HG03439 (cell line): ENCODE measurements around the gene CASKIN1.

ENCODE experiments used
- ATAC-seq: cut with Tn5 transposase; IDR thresholded peaks from one replicate; pipeline ENCODE4 v1.9.1; 2021; ENCODE audit warnings: mild to moderate bottlenecking, moderate library complexity; ENCODE audit not compliant: unreplicated experiment

Gene CASKIN1

GRCh38 chr16:2197765-2198164 is 1.4 kb upstream of the CASKIN1 start:
- ATAC-seq, result no peak

- ATAC-seq, result no peak
Observed at GRCh38 chr16:2196981-2197511, 641 bp upstream of the CASKIN1 start.

DNA sequence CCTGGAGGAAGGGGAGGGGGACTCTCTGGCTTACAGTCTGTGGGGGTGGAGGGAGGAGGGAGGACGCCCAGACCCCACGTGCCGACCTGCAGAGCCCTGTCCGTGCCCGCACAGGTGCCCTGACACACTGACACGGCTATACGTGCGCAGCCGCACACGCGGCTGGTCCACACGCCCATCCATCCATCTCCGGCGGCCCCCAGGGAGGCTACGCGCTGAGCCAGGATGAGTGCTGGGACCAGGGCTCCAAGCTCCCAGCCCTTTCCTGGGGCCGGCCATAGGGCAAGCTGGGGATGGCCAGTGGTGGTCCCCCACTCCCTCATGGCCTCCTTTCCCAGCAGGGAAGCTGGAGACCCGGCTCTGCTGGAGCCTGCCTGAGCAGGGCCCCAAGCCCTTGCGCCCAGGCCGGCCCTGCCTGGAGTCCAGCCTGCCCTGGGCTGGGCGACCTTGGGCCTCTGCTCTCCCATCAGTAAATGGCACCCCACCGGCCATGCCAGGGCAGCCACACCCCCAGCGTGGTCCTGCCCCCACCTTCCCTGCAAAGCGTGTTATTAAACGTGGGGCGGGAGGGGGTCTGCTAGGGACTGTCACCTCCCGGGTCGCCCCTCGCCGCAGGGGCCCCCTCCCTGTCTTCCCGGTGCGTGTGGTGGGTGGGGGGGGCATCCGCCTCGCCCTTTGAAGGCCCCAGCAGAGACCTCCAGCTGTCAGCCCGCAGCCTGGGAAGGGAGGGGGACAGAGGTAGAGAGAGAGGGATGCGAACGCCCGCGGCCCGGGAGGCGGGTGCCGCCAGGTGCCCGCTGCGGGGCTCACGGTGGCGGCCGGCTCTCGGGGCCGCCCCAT is 863 bp downstream of the CASKIN1 start:
- no peak for ATAC-seq

- ATAC-seq, result no peak
Observed at GRCh38 chr16:2194852-2195321, 1.5 kb downstream of the CASKIN1 start.

- no peak for ATAC-seq
Observed at GRCh38 chr16:2194166-2194834, 2.1 kb downstream of the CASKIN1 start.

DNA sequence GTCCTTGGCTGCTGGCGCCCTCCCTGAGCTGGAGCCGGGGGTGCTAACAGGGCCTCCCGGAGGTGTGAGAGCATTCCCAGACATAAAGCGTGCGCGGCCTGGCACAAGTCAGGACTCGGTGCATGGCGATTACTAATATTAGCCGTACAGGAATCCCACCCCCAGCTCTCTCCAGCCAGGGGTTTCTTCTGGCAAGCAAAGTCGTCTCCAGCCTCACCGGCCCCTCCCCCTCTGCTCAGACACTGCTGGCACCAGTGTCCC is 5.0 kb downstream of the CASKIN1 start:
- ATAC-seq, result no peak

GRCh38 chr16:2190659-2191445 is 5.6 kb downstream of the CASKIN1 start:
- no peak for ATAC-seq

DNA sequence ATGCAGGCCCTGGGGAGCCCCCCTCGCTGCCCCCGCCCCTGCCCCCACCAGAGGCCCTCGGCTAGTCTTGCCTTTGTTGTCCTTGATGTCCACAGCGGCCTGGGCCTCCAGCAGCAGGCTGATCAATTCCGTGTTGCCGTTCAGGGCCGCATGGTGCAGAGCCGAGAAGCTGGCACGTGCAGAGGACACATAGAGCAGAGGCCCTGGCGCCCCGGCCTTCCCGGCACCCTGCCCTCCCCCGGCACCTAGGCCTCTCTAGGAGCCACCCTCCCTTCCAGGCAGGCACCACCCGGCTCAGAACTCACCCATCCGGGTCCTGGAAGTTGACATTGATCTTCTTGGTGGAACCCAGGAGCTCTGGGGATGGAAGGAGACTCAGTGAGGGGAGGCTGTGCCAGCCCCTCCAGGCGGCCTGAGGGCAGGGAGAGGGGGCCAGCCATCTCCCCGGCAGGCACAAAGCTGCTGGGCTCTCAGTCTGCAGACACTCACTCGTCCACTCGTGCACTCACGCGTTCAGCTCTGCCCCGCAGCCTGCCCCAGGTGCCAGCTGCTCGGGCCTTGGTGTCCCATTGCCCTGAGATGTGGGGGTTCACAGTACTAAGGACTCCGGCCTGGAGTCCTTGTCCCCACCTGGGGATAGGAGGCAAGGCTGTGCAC is 6.3 kb downstream of the CASKIN1 start:
- ATAC-seq, result no peak

- ATAC-seq, result no peak
Observed at GRCh38 chr16:2189252-2189893, 7.0 kb downstream of the CASKIN1 start.

GRCh38 chr16:2188395-2188794 is 8.0 kb downstream of the CASKIN1 start:
- no peak for ATAC-seq

DNA sequence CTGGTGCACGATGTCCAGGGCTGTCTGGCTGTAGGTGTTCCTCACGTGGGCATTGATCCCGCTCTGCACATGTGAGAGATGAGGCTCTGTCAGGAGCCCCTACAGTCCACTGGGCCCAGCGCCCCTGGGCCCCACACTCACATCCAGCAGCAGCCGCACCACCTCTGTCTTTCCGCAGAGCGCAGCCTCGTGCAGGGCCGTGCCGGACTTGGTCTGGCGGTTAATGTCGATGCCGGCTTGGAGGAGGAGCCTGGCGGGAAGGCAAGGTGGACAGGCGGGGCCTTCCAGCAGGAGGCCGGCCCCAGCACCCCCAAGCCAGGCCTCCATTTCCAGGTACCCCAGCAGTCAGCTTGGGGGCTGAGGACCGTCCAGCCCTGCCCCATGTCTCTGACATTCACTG is 9.2 kb downstream of the CASKIN1 start:
- ATAC-seq, result no peak

- no peak for ATAC-seq
Observed at GRCh38 chr16:2186505-2186904, 9.9 kb downstream of the CASKIN1 start.

DNA sequence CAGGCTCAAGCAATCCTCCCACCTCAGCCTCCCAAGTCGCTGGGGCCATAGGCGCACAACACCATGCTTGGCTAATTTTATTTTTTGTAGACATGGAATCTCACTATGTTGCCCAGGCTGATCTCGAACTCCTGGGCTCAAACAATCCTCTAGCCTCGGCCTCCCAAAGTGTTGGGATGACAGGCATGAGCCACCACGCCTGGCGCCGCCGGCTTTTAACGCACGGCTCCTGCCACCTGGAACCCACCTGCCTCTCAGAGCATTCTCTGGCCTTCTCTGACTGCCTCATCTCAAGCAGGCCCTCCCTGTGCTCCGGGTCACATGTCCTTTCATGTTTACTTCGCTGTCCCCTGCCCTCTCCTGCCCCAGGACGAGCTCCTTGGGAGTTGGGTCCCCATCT is 10.3 kb downstream of the CASKIN1 start:
- no peak for ATAC-seq

DNA sequence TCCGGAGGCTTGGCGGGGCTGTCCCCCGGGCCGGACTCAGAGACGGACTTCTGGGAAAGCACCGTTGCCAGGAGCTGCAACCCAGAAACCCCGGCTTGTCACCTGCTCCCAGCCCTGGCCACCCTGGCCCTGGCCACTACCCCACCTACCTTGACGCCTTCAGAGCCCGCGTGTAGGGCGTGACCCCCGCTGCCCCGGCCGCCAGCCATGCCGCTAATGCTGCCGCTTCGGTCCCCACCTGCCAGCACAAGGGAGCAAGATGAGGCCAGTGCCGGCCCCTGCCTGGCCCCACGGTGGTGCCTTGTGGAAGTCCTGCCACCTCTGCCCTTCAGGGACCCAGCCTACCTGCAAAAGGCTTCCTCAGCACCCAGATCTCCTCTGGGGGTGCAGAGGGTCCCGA is 11.4 kb downstream of the CASKIN1 start:
- ATAC-seq, result no peak

DNA sequence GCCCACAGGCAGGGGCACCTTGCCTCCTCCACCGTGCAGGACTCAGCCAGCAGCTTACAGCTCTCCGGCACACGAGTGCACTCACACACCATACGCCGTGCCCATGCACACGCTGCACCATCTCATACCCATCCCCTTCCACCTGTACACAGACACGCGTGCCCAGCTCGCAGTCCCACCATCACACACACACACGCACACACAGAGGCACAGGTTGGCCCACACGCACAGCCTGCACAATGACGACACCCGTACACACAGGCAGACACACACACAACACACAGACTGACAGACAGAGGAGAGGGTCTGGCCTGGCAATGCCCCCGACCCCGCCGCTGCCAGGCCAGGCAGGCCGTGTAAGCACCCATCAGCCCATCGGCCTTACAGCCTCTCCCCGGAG is 12.1 kb downstream of the CASKIN1 start:
- ATAC-seq, result no peak

DNA sequence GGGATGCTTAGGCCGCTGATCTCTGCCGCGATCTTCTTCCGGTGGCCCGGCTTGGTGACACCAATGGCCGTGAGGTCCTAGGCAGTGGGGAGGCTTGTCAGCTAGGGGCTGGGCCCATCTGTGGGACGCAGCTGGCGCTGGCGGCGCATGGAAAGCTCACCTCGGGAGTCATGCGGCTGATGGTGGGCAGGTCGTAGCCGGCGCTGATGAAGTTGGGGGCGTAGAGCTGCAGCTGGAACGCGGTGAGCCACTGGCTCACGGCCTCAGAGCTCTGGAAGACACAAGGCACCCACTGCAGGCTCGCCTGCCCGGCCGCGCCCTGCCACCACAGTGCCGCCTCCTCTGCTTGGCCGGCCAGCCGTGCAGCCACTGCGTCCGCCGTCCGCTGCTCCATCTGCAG is 12.7 kb downstream of the CASKIN1 start:
- ATAC-seq, result no peak

DNA sequence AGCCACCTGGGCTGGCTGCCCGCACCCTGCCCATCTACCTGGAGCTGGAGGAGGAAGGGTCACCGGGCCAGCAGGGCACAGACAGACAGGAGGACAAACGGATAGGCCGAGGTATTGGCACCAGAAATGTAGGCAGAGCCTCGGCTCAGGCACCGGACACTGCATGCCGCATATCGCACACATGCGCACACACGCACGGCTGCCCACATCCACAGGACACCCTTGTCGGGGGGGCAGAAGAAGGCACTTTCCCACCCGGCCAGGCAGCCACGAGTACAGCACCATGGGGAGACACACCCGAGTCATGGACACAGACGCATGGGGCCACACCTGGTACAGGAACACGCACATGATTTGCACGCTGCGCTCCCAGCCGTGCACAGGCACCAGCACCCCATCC is 14.5 kb downstream of the CASKIN1 start:
- ATAC-seq, result no peak

GRCh38 chr16:2180962-2181923 is 15.2 kb downstream of the CASKIN1 start:
- ATAC-seq, result no peak

DNA sequence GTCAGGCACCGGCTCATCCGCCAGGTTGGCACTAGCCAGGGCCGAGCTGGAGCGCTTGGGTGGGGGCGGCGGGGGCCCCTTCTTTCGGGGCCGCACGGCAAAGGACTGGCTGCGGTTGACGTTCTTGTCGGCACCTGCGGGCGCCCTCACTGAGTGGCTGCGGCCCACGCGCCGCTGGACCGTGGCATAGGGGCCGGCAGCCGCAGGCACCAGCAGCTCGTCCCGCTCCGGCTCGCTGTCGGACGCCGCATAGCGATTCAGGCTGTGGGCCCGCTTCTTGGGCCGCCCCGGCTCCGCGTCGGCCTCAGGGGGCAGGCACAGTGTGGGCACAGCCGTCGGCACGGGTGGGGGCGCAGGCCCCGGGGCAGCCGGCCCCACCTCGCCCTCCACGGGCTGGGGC is 15.9 kb downstream of the CASKIN1 start:
- no peak for ATAC-seq
